K562 (cell line): ENCODE measurements around the gene SOX6. TPM values are rescaled to one million over a fixed set of nuclear protein-coding genes. Genes with fewer than 3 reads are reported as not detected.

Experiments
- ATAC-seq: fragments of 200-7000 bp; cut with Tn5 transposase; 3 replicates; pipeline ENCODE4 v1.9.1; 2020; ENCODE audit warnings: moderate library complexity
- BruUV-seq: library from RNA; stranded (reverse); fragments of 400-500 nt; replicated peaks from 2 replicates; lab custom pipeline; 2021; lab: Mats Ljungman, UMichigan
- CTCF ChIA-PET: fragments of 300-600 bp; formaldehyde crosslinking; extraction: SDS; loops from one replicate; lab custom pipeline; 2021; ENCODE audit warnings: low intra/inter-chr PET ratio; lab: Yijun Ruan, JAX
- POLR2A ChIA-PET: fragments of 300-600, 350-650 bp; sonication (Branson Sonifier 250); formaldehyde crosslinking; extraction: SDS; loops from one replicate; lab custom pipeline; 2021; ENCODE audit warnings: antibody characterized with exemption, inconsistent platforms; lab: Yijun Ruan, JAX
- DNase-seq, 4 experiments: peaks; one replicate each; pipeline versions ENCODE4 v3.0.0 to v3.0.0-alpha.2; 2011 to 2018; ENCODE audit warnings: low spot score in 3 of 4, mixed read lengths in 3 of 4; ENCODE audit errors: extremely low read depth in 1 of 4
- FAIRE-seq: peaks from 2 replicates; lab custom pipeline; 2011; peaks lifted over from hg19 to GRCh38; lab: Jason Lieb, UNC
- H2AFZ ChIP-seq: 2 replicates; pipeline ENCODE4 v1.6.0; 2011; ENCODE audit warnings: low read depth, low read length, control low read depth, inconsistent platforms
- H3K27ac ChIP-seq: fragments of 200-600 bp; 3 replicates; pipeline ENCODE4 v1.8.0; 2011; ENCODE audit warnings: low read depth, mild to moderate bottlenecking, control low read depth, inconsistent platforms, low read length, moderate library complexity, mixed read lengths; ENCODE audit errors: extremely low read depth
- H3K27me3 ChIP-seq, 2 experiments: fragments of 300-600 bp in 1 of 2; 2 replicates in 1 of 2; 3 replicates in 1 of 2; pipeline versions ENCODE4 v1.6.0 to v1.8.0; 2011; ENCODE audit warnings: inconsistent platforms in 2 of 2, low read length in 2 of 2, mild to moderate bottlenecking in 1 of 2, mixed read lengths in 1 of 2, moderate library complexity in 1 of 2; ENCODE audit not compliant: control insufficient read depth in 2 of 2, insufficient read depth in 2 of 2
- H3K36me3 ChIP-seq: fragments of 300-600 bp; 3 replicates; pipeline ENCODE4 v1.8.0; 2011; ENCODE audit warnings: mild to moderate bottlenecking, low read length, inconsistent platforms; ENCODE audit not compliant: control insufficient read depth, insufficient read depth
- H3K4me1 ChIP-seq, 2 experiments: fragments of 200-600 bp in 1 of 2; replicated peaks in 1 of 2; 2 replicates in 1 of 2; 3 replicates in 1 of 2; pipeline versions ENCODE4 v1.5.1 to v1.8.0; 2011; ENCODE audit warnings: inconsistent platforms in 2 of 2, low read length in 2 of 2, mild to moderate bottlenecking in 1 of 2, mixed read lengths in 1 of 2, moderate library complexity in 1 of 2; ENCODE audit not compliant: control insufficient read depth in 2 of 2, insufficient read depth in 2 of 2
- H3K4me2 ChIP-seq: 2 replicates; pipeline ENCODE4 v1.6.1; 2011; ENCODE audit warnings: low read length, control low read depth, inconsistent platforms, mixed read lengths; ENCODE audit not compliant: insufficient read depth
- H3K4me3 ChIP-seq: fragments of 200-600 bp; sonication (generic), shearing (Covaris generic); 2 replicates; pipeline ENCODE4 v1.5.1; 2016; ENCODE audit warnings: control low read depth, inconsistent platforms
- H3K79me2 ChIP-seq: fragments of 200-600 bp; 3 replicates; pipeline ENCODE4 v1.8.0; 2011; ENCODE audit warnings: low read length, inconsistent platforms; ENCODE audit not compliant: control insufficient read depth, insufficient read depth
- H3K9ac ChIP-seq, 2 experiments: 2 replicates each; pipeline versions ENCODE4 v1.6.0 to v1.6.1; 2011; ENCODE audit warnings: low read depth in 2 of 2, low read length in 2 of 2, control low read depth in 1 of 2, inconsistent platforms in 1 of 2, mild to moderate bottlenecking in 1 of 2, mixed read lengths in 1 of 2; ENCODE audit not compliant: insufficient read depth in 1 of 2
- H3K9me1 ChIP-seq: one replicate; pipeline ENCODE4 v1.6.0; 2011; ENCODE audit warnings: inconsistent platforms, mild to moderate bottlenecking, low read length, moderate library complexity; ENCODE audit not compliant: control insufficient read depth, insufficient read depth
- H3K9me3 ChIP-seq: replicated peaks from 2 replicates; pipeline ENCODE4 v1.5.1; 2011; ENCODE audit warnings: low read depth, low read length, inconsistent platforms; ENCODE audit not compliant: control insufficient read depth, insufficient read depth
- H4K20me1 ChIP-seq: replicated peaks from 2 replicates; pipeline ENCODE4 v1.6.1; 2011; ENCODE audit warnings: low read length, inconsistent platforms, mixed read lengths; ENCODE audit not compliant: control insufficient read depth, insufficient read depth
- HCFC1 ChIP-seq: IDR thresholded peaks from 2 replicates; pipeline ENCODE4 v1.6.1; 2012; ENCODE audit warnings: low read depth, low read length, improper control_type of control experiment
- PRDM10 ChIP-seq: fragments of 450-650 bp; IDR thresholded peaks from 2 replicates; pipeline ENCODE4 v1.6.1; 2018; ENCODE audit not compliant: partially characterized antibody
- ZNF561 ChIP-seq: fragments of 450-650 bp; formaldehyde crosslinking; conservative IDR thresholded peaks from 2 replicates; pipeline ENCODE4 v1.4.0; 2020; ENCODE audit warnings: mild to moderate bottlenecking, moderate library complexity
- ZNF785 ChIP-seq: fragments of 250-450 bp; sonication (Bioruptor Pico); IDR thresholded peaks from 2 replicates; pipeline ENCODE4 v1.4.0; 2020; ENCODE audit warnings: mild to moderate bottlenecking
- WGBS: fragments of 100-300 bp; shearing (Covaris generic); methylation state at CpG from one replicate; pipeline ENCODE4 v1.1.6; 2016; ENCODE audit warnings: low coverage, mixed read lengths; ENCODE audit not compliant: insufficient coverage; ENCODE audit errors: missing lambda C conversion rate; 5-methylcytosine and 5-hydroxymethylcytosine counted together
- in situ Hi-C: fragments of 300-500 bp; cut with MboI; formaldehyde crosslinking; loops from 4 replicates; pipeline ENCODE4 v1.15.0; 2018; ENCODE audit warnings: inconsistent platforms, mixed read lengths
- intact Hi-C: fragments of 100-400 bp; cut with micrococcal nuclease; formaldehyde crosslinking; loops from 2 replicates; pipeline ENCODE4 v1.14.2; 2022
- polyA plus RNA-seq, 8 experiments: library from polyadenylated mRNA; depleted of rRNA in 4 of 8; stranded (reverse) in 5 of 8; unstranded in 3 of 8; fragments of >200 nt; fragmentation: Nextera tagmentation in 2 of 8; fragmentation: Illumina TruSeq in 1 of 8; extraction: Ambion mirVana in 2 of 8; extraction: Trizol in 1 of 8; gene quantifications; 2 replicates each; pipeline versions ENCODE4 v1.2.1 to v1.2.3, GENCODE V29; 2011 to 2014; ENCODE audit warnings: inconsistent platforms in 1 of 8, missing spikeins in 1 of 8
- total RNA-seq, 7 experiments: library from RNA; depleted of rRNA in 6 of 7; stranded (reverse); fragments of >200 nt in 6 of 7; fragmentation: Illumina TruSeq in 2 of 7; extraction: Trizol in 2 of 7; gene quantifications; 2 replicates each; pipeline versions ENCODE4 v1.2.1 to v1.2.3, GENCODE V29; 2011 to 2021; ENCODE audit warnings: low replicate concordance in 1 of 7

Gene SOX6
- total and polyA plus RNA-seq, 9 of the 15 experiments (the other 6 are each of a cell fraction or from before 2014, with no cell fraction given) = 0.89 to 8.7 (median 5.7) TPM

GRCh38 chr11:16082095-16083055 lies 274.0 kb downstream of the SOX6 start:
- no peaks in the 10 kb centered on the region for H3K36me3 ChIP-seq
- no peak overlapping the region for H3K9ac ChIP-seq
- H3K79me2 ChIP-seq = no peaks in the 10 kb centered on the region
- FAIRE-seq (no peak), ATAC-seq (no peak)
- H3K4me1 ChIP-seq = no peaks in the 10 kb centered on the region
- in situ Hi-C loops = no loop called here
- no TSS peak for BruUV-seq
- no peaks in the 10 kb centered on the region for H3K27me3 ChIP-seq
- H3K4me2 ChIP-seq = no peak overlapping the region
- intact Hi-C loops = no loop called here
- POLR2A ChIA-PET = interaction anchor here (0.7 to 1.3 kb wide), 2 partner anchors 12 to 20 kb away, joined by 3 read pairs; no protein-coding TSS in a partner anchor
- TF ChIP-seq PRDM10 (peak; percentile 66), HCFC1 (no peak), ZNF785 (CRISPR knock-in tag) (no peak), ZNF561 (CRISPR knock-in tag) (no peak)
- TF ChIP-seq, all 486 proteins: peak for 1
- CTCF ChIA-PET = no interaction called here
- Histone ChIP-seq H3K27ac (no peak overlapping the region), H3K9me3 (no peaks in the 10 kb centered on the region), H3K4me3 (no peak overlapping the region), H2AFZ (no peak overlapping the region), H3K9me1 (no peaks in the 10 kb centered on the region), H4K20me1 (no peaks in the 10 kb centered on the region)
- DNase-seq = no peak
- WGBS = 53% methylated on average over 2 of the region's 2 CpGs
